Vagina (tissue), 2 donors: ENCODE results near the gene HEXIM2.

ENCODE experiments used
- POLR2A ChIP-seq, 2 donors: fragments of 450-650 bp; IDR thresholded peaks; one replicate each; pipeline ENCODE4 v1.6.1; 2017; ENCODE audit warnings: antibody characterized with exemption in 2 of 2, mild to moderate bottlenecking in 2 of 2, moderate library complexity in 2 of 2
- TF ChIP-seq, protein P1 (sequence below), 3 experiments: fragments of 450-650 bp in 2 of 3; fragments of 200-600 bp in 1 of 3; sonication (generic) in 1 of 3; IDR thresholded peaks; one replicate each; pipeline ENCODE4 v1.5.1; 2017 to 2019; ENCODE audit warnings: antibody characterized with exemption in 3 of 3, mild to moderate bottlenecking in 2 of 3, moderate library complexity in 2 of 3

DNA sequence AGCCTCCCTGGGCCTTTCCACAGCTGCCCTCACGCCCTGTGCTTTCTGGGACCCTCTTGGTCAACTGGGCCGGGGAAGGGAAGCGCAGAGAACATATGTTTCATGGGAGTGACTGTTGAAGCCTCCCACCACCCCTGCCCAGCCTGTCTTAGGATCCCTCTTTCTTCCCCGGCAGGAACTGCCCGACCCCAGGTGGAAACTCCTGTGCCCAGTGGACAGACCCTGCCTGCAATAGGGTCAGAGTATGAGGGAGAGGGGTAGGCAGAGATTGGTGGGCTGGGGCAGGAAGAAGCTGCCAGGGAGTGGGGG is 10.5 kb downstream of the HEXIM2 start:
- TF ChIP-seq, protein P1, sequence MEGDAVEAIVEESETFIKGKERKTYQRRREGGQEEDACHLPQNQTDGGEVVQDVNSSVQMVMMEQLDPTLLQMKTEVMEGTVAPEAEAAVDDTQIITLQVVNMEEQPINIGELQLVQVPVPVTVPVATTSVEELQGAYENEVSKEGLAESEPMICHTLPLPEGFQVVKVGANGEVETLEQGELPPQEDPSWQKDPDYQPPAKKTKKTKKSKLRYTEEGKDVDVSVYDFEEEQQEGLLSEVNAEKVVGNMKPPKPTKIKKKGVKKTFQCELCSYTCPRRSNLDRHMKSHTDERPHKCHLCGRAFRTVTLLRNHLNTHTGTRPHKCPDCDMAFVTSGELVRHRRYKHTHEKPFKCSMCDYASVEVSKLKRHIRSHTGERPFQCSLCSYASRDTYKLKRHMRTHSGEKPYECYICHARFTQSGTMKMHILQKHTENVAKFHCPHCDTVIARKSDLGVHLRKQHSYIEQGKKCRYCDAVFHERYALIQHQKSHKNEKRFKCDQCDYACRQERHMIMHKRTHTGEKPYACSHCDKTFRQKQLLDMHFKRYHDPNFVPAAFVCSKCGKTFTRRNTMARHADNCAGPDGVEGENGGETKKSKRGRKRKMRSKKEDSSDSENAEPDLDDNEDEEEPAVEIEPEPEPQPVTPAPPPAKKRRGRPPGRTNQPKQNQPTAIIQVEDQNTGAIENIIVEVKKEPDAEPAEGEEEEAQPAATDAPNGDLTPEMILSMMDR (IDR thresholded peaks at IDR 0.05) = no peak
- TF ChIP-seq POLR2A (IDR thresholded peaks at IDR 0.05) = no peak
